HUES48 (cell line): ENCODE data around the gene SLC22A8.
"Not testable (repeated sequence)": the region's sequence is repeated elsewhere in the genome, so short reads cannot be mapped to it uniquely, and the experiment has no call there.

Source experiments
- H3K27ac ChIP-seq: one replicate; pipeline ENCODE4 v1.7.0; 2013; ENCODE audit warnings: low read depth, low read length, inconsistent platforms
- H3K27me3 ChIP-seq: 2 replicates; pipeline ENCODE4 v1.6.1; 2013; ENCODE audit warnings: mild to moderate bottlenecking, low read length; ENCODE audit not compliant: control insufficient read depth, insufficient read depth
- H3K36me3 ChIP-seq: 2 replicates; pipeline ENCODE4 v1.6.1; 2013; ENCODE audit warnings: low read length; ENCODE audit not compliant: control insufficient read depth, insufficient read depth
- H3K4me1 ChIP-seq: 2 replicates; pipeline ENCODE4 v1.6.1; 2013; ENCODE audit warnings: mild to moderate bottlenecking, low read length; ENCODE audit not compliant: control insufficient read depth, insufficient read depth
- H3K4me3 ChIP-seq: 2 replicates; pipeline ENCODE4 v1.5.1; 2013; ENCODE audit warnings: mild to moderate bottlenecking, low read depth, low read length
- H3K9ac ChIP-seq: 2 replicates; pipeline ENCODE4 v1.6.1; 2013; ENCODE audit warnings: mild to moderate bottlenecking, low read depth, low read length, moderate library complexity
- H3K9me3 ChIP-seq: 2 replicates; pipeline ENCODE4 v1.6.1; 2013; ENCODE audit warnings: low read length; ENCODE audit not compliant: control insufficient read depth, insufficient read depth

Gene SLC22A8

GRCh38 chr11:63015521-63016215 is at the start of gene SLC22A8:
TSS of gene SLC22A8 (minus strand) at chr11:63015841. CDS start at chr11:63014958, 883 bp downstream.
- no peaks in the 10 kb centered on the region for H3K27me3 ChIP-seq
- H3K36me3 ChIP-seq = no peaks in the 10 kb centered on the region
- H3K27ac ChIP-seq = no peak within 1 kb of the TSS
- H3K4me1 ChIP-seq = peaks cover 10% of the 10 kb centered on the region; the same call in 1 of the 2 replicates
- no peak within 1 kb of the TSS for H3K9ac ChIP-seq
- H3K4me3 ChIP-seq = no peak within 1 kb of the TSS
- H3K9me3 ChIP-seq = no peaks in the 10 kb centered on the region

- not testable (repeated sequence) for H3K9ac ChIP-seq, H3K27ac ChIP-seq, H3K27me3 ChIP-seq, H3K9me3 ChIP-seq, H3K36me3 ChIP-seq, H3K4me3 ChIP-seq, H3K4me1 ChIP-seq
These were observed 30.6 kb upstream of the SLC22A8 start for GRCh38 chr11:63046203-63046602.

- Histone ChIP-seq H3K36me3 (no peaks in the 10 kb centered on the region), H3K9ac (no peak overlapping the region), H3K27me3 (no peaks in the 10 kb centered on the region), H3K27ac (no peak overlapping the region), H3K4me1 (no peaks in the 10 kb centered on the region), H3K9me3 (peaks cover 7% of the 10 kb centered on the region; the same call in 1 of the 2 replicates), H3K4me3 (no peak overlapping the region)
These were observed 27.0 kb upstream of the SLC22A8 start for GRCh38 chr11:63042596-63042995.

- H3K27me3 ChIP-seq = no peaks in the 10 kb centered on the region
- H3K9ac ChIP-seq = no peak overlapping the region
These were observed 16.8 kb upstream of the SLC22A8 start for GRCh38 chr11:63032457-63032856.

GRCh38 chr11:63023841-63024648 is 8.4 kb upstream of the SLC22A8 start:
- Histone ChIP-seq H3K36me3 (no peaks in the 10 kb centered on the region), H3K9me3 (no peaks in the 10 kb centered on the region), H3K4me1 (no peaks in the 10 kb centered on the region; the same call in 1 of the 2 replicates), H3K27ac (no peak overlapping the region), H3K9ac (no peak overlapping the region), H3K4me3 (no peak overlapping the region), H3K27me3 (peaks cover 11% of the 10 kb centered on the region; the same call in 1 of the 2 replicates)

More at GRCh38 chr11:63032457-63032856, 16.8 kb upstream of the SLC22A8 start:
- Histone ChIP-seq H3K27ac (no peak overlapping the region), H3K4me1 (no peaks in the 10 kb centered on the region), H3K9me3 (no peaks in the 10 kb centered on the region), H3K4me3 (no peak overlapping the region), H3K36me3 (no peaks in the 10 kb centered on the region)

- Histone ChIP-seq H3K36me3 (no peaks in the 10 kb centered on the region), H3K9me3 (no peaks in the 10 kb centered on the region), H3K4me3 (no peak overlapping the region), H3K4me1 (no peaks in the 10 kb centered on the region; the same call in 1 of the 2 replicates), H3K9ac (no peak overlapping the region), H3K27ac (no peak overlapping the region), H3K27me3 (peaks cover 11% of the 10 kb centered on the region; the same call in 1 of the 2 replicates)
These were observed 7.7 kb upstream of the SLC22A8 start for GRCh38 chr11:63023222-63023814.

- H3K4me3 ChIP-seq = no peak overlapping the region
- peaks cover 11% of the 10 kb centered on the region; the same call in 1 of the 2 replicates for H3K27me3 ChIP-seq
- H3K9me3 ChIP-seq = no peaks in the 10 kb centered on the region
- no peak overlapping the region for H3K27ac ChIP-seq
- no peaks in the 10 kb centered on the region for H3K36me3 ChIP-seq
- H3K9ac ChIP-seq = no peak overlapping the region
- no peaks in the 10 kb centered on the region; the same call in 1 of the 2 replicates for H3K4me1 ChIP-seq
These were observed 6.8 kb upstream of the SLC22A8 start for GRCh38 chr11:63022441-63022840.

GRCh38 chr11:63020671-63021291 is 5.1 kb upstream of the SLC22A8 start:
- Histone ChIP-seq H3K9me3 (no peaks in the 10 kb centered on the region), H3K27ac (no peak overlapping the region), H3K4me1 (peaks cover 4% of the 10 kb centered on the region), H3K36me3 (no peaks in the 10 kb centered on the region), H3K27me3 (peaks cover 11% of the 10 kb centered on the region; the same call in 1 of the 2 replicates), H3K9ac (no peak overlapping the region), H3K4me3 (no peak overlapping the region; the same call in 1 of the 2 replicates)

GRCh38 chr11:63019506-63019905 is 3.9 kb upstream of the SLC22A8 start:
- H3K9me3 ChIP-seq = no peaks in the 10 kb centered on the region
- no peaks in the 10 kb centered on the region for H3K36me3 ChIP-seq
- H3K27ac ChIP-seq = no peak overlapping the region
- H3K27me3 ChIP-seq = peaks cover 11% of the 10 kb centered on the region; the same call in 1 of the 2 replicates
- no peak overlapping the region for H3K4me3 ChIP-seq
- H3K9ac ChIP-seq = no peak overlapping the region
- peaks cover 10% of the 10 kb centered on the region for H3K4me1 ChIP-seq

GRCh38 chr11:63017306-63017974 is 1.8 kb upstream of the SLC22A8 start:
- peaks cover 10% of the 10 kb centered on the region for H3K4me1 ChIP-seq
- H3K9me3 ChIP-seq = no peaks in the 10 kb centered on the region
- no peak overlapping the region for H3K9ac ChIP-seq
- peaks cover 4% of the 10 kb centered on the region; the same call in 1 of the 2 replicates for H3K27me3 ChIP-seq
- H3K36me3 ChIP-seq = no peaks in the 10 kb centered on the region
- no peak overlapping the region for H3K27ac ChIP-seq
- no peak overlapping the region for H3K4me3 ChIP-seq
